Chondrocyte (in vitro differentiated cells): Measurements from ENCODE around the gene MSANTD3. TPM values are rescaled to one million over a fixed set of nuclear protein-coding genes. Genes with fewer than 3 reads are reported as not detected.

Experiments used
- DNase-seq: peaks from one replicate; pipeline ENCODE4 v3.0.0; 2021; ENCODE audit warnings: mixed read lengths, low spot score
- H3K27ac Mint-ChIP-seq: one replicate; pipeline ENCODE4 v1.8.0; 2021; ENCODE audit warnings: mild to moderate bottlenecking, moderate library complexity, mixed read lengths; ENCODE audit not compliant: unreplicated experiment
- H3K27me3 Mint-ChIP-seq: 2 replicates; pipeline ENCODE4 v1.8.0; 2021; ENCODE audit warnings: low read depth, mixed read lengths
- H3K36me3 Mint-ChIP-seq: 2 replicates; pipeline ENCODE4 v1.8.0; 2021; ENCODE audit warnings: low read depth, mixed read lengths
- H3K4me1 Mint-ChIP-seq: 2 replicates; pipeline ENCODE4 v1.8.0; 2021; ENCODE audit warnings: low read depth, mild to moderate bottlenecking, mixed read lengths
- H3K4me3 Mint-ChIP-seq: one replicate; pipeline ENCODE4 v1.8.0; 2021; ENCODE audit warnings: mild to moderate bottlenecking, moderate library complexity, mixed read lengths; ENCODE audit not compliant: unreplicated experiment
- H3K9me3 Mint-ChIP-seq: 2 replicates; pipeline ENCODE4 v1.8.0; 2021; ENCODE audit warnings: low read depth, mixed read lengths
- CTCF ChIP-seq: fragments of 200-600 bp; sonication (generic); IDR thresholded peaks from 2 replicates; pipeline ENCODE4 v1.5.0; 2021; ENCODE audit warnings: antibody characterized with exemption, mild to moderate bottlenecking, moderate library complexity
- total RNA-seq: library from RNA; stranded (reverse); gene quantifications from 3 replicates; pipeline ENCODE4 v1.2.1, GENCODE V29; 2021

Gene MSANTD3
- total RNA-seq, 1 donor from 2014 or later: 54.0 TPM

GRCh38 chr9:100396769-100397168, 30.2 kb upstream of the MSANTD3 start:
- Mint-ChIP-seq H3K4me1 (peaks cover 11% of the 10 kb centered on the region), H3K4me3 (no peak overlapping the region), H3K27ac (no peak overlapping the region), H3K9me3 (no peaks in the 10 kb centered on the region), H3K27me3 (no peaks in the 10 kb centered on the region), H3K36me3 (no peaks in the 10 kb centered on the region)
- no peak for DNase-seq
- TF ChIP-seq CTCF: no peak

- H3K27ac Mint-ChIP-seq: no peak overlapping the region
- no peaks in the 10 kb centered on the region for H3K27me3 Mint-ChIP-seq
- H3K36me3 Mint-ChIP-seq: no peaks in the 10 kb centered on the region
- DNase-seq: no peak
- H3K4me1 Mint-ChIP-seq: peaks cover 11% of the 10 kb centered on the region
- no peak for TF ChIP-seq CTCF
- no peak overlapping the region for H3K4me3 Mint-ChIP-seq
- H3K9me3 Mint-ChIP-seq: no peaks in the 10 kb centered on the region
Measured at GRCh38 chr9:100397529-100398266, 29.2 kb upstream of the MSANTD3 start.

- Mint-ChIP-seq H3K27ac (no peak overlapping the region), H3K9me3 (no peaks in the 10 kb centered on the region), H3K4me1 (no peaks in the 10 kb centered on the region), H3K36me3 (no peaks in the 10 kb centered on the region), H3K27me3 (no peaks in the 10 kb centered on the region), H3K4me3 (no peak overlapping the region)
- TF ChIP-seq CTCF: no peak
- no peak for DNase-seq
Measured at GRCh38 chr9:100401042-100401441, 25.9 kb upstream of the MSANTD3 start.

GRCh38 chr9:100406962-100407361, 20.0 kb upstream of the MSANTD3 start:
- peaks cover 1% of the 10 kb centered on the region for H3K9me3 Mint-ChIP-seq
- peaks cover 10% of the 10 kb centered on the region for H3K4me1 Mint-ChIP-seq
- no peak overlapping the region for H3K27ac Mint-ChIP-seq
- no peak for TF ChIP-seq CTCF
- H3K27me3 Mint-ChIP-seq: no peaks in the 10 kb centered on the region
- H3K4me3 Mint-ChIP-seq: no peak overlapping the region
- no peak for DNase-seq
- H3K36me3 Mint-ChIP-seq: no peaks in the 10 kb centered on the region

- Mint-ChIP-seq H3K36me3 (no peaks in the 10 kb centered on the region), H3K27me3 (no peaks in the 10 kb centered on the region), H3K9me3 (peaks cover 3% of the 10 kb centered on the region), H3K4me1 (peaks cover 11% of the 10 kb centered on the region), H3K4me3 (no peak overlapping the region), H3K27ac (no peak overlapping the region)
- no peak for TF ChIP-seq CTCF
- DNase-seq: no peak
Measured at GRCh38 chr9:100408546-100409175, 18.3 kb upstream of the MSANTD3 start.
